IPS DF 19.7 (cell line): Measurements from ENCODE around the gene PDLIM7.
A peak's percentile ranks its signal among the peaks of the same experiment; 100 is the strongest.

Source experiments
- DNase-seq: peaks from one replicate; pipeline ENCODE4 v3.0.0-alpha.2; 2013; ENCODE audit warnings: low read depth, low spot score

The PDLIM7 gene

GRCh38 chr5:177507165-177507564 is 9.8 kb upstream of the PDLIM7 start:
- no peak for DNase-seq

DNA sequence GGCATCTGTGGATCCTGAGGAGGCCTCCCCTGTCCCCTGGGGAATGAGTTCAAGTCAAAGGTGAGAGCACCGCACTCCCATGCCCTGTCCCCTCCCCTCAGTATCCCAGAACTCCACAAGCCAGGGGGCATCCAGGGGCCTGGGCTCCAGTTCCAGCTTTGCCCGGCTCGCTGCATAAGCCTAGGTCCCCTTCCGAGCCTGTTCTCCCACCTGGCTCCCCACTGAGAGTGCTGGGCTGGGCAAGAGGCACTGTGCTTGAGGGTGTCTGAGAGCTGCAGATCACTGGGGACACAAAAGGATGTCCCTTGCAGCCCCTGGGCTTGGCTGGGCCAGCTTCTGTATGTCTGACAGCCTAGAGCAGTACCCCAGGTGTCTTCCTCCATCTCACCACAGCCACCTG is 7.7 kb upstream of the PDLIM7 start:
- DNase-seq, result no peak

GRCh38 chr5:177504086-177505056 is 7.0 kb upstream of the PDLIM7 start:
- no peak for DNase-seq

DNA sequence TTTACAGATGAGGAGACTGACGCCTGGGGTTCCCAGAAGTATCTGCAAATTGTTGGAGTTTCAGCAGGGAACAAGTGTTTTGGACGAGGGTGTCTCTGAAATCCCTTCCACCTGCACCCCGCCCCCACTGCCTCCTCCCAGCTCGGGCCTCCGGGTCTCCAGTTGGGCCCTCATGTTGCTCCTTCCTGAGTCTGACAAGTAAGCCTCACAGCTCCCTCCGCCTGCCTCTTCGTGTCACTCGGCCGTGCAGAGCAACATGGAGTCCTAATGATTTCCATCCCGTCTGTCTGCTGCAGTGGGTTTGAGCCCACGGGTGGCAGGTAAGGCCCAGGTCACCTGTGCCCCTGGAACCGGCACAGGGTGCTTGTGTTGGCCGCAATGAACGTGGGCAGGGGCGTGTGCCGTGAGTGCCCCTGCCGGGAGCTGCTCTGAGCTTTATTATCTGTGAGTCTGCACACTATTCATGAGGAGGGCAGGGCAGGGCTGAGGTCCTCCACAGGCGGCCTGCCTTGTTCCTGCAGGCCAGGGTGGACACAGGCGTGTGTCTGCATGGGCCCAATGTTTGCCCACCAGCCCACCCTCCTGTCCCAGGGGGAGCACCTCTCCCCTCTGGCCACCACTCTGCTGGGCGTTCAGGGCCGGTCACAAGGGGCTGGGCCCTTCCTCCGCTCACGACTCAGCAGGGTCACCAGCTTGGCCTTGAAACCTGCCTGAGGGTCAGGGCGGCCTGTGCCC is 6.1 kb upstream of the PDLIM7 start:
- no peak for DNase-seq

- no peak for DNase-seq
Observed at GRCh38 chr5:177502886-177503285, 5.5 kb upstream of the PDLIM7 start.

- DNase-seq, result no peak
Observed at GRCh38 chr5:177501874-177502678, 4.7 kb upstream of the PDLIM7 start.

DNA sequence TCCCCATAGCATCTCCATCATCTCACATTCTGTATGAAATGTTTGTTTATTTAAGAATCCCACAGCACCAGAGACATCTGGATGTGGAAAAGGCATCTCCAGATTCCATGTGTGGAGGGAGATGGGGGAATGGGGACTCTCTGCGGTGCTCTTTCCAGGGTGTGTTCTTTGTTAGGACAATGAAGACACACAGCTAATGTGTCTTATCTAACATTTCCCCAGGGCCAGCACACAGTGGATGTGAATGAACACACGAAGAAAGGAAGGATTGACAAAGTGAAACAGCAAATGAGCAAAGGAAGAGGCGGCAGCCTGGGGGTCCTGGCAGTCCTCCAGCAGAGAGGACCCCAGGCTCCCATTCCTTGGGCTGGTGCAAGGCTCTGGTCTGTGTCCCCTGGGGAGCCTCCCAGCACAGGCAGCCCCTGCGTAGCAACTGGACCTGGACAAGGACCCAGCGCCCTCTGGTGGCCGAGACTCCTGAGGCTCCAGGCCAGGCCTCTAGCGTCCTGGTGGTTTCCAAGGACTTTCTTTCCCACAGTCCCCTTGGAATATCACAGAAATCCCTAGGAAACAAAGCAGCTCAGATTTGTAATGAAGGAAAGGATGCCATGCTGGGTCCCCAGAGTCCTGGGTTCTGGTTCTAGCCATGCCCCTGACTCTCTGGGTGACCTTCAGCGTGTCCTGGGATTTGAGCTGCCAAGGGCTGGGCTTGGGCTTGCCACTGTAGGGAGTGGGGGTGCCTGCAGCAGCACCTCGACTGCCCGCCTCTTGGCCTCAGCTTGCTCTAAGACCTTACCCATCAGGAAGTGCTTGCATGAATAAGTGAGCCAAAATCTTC is 3.5 kb upstream of the PDLIM7 start:
- no peak for DNase-seq

DNA sequence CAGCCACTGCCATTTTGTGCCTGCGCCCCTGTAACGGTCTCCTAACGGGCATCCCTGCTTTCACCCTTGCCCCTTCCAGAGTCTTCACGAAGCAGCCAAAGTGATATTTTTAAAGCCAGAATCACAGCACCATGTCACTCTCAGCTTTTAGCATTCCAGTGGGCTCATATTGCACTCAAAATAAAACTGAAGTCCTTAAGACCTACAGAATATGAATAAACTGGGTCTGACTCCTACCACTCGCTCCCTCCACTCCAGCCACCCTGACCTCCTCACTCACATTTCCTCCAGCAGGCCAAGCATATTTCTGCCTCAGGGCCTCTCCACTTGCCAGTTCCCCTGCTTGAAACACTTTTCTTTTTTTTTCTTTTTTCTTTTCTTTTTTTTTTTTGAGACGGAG is 2.4 kb upstream of the PDLIM7 start:
- no peak for DNase-seq

- no peak for DNase-seq
Observed at GRCh38 chr5:177498013-177498787, 796 bp upstream of the PDLIM7 start.

DNA sequence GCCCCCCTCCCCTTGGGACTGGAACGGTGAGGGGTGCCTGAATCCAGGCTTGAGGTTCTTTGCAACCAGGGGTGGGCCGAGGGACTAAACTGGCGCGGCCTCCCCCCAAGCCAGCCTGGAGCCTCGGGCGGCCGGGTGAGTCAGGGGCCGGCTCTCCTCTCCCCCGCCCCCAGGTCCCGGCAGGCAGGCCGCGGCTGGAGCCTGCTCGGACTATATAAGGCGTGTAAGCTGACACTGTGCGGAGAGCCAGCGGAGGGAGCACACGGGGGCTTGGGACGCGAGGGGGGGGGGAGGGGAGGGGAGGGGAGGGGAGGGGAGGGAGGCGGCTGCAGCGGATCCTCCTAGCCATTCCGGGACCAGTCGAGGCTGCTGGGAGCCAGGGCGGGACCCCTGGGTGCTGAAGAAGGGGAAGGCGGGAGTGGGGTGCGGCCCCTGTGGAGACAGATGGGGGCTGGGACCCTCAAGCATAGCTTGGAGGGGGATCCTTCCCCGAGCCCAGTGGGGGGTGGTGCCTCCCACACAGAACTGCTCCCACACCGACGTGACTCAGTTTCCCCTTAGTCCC is 595 bp downstream of the PDLIM7 start:
- no peak for DNase-seq

DNA sequence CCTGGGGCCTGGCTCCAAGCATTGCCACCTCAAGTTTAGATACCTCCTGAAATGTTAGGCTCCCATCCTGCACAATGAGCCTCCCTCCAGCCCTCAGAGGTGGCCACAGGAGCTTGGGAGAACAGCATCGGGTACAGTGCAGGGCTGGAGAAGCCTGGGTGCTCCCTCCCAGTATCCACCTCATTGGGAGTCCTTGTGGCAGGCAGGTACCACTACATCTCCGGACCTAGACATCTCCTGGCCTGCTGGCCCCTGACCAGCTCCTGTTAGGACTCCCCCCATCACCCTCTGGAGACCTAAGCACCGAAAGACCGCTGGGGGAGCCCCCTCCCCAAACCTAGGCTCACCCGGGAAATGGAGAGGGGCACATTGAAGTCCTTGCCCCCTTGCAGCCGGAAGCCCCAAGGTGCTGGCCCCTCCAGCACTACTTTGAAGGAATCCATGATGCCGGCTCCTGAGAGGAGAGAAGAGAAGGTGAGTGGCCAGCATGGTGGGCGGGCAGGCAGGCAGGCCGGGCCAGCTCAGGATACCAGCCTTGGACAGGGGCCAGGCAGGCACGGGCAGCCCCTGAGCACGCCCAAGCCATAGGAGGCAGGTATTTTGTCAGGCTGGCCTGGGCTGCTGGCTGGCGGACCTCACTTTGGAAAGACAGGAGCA is 1.2 kb downstream of the PDLIM7 start:
- no peak for DNase-seq

DNA sequence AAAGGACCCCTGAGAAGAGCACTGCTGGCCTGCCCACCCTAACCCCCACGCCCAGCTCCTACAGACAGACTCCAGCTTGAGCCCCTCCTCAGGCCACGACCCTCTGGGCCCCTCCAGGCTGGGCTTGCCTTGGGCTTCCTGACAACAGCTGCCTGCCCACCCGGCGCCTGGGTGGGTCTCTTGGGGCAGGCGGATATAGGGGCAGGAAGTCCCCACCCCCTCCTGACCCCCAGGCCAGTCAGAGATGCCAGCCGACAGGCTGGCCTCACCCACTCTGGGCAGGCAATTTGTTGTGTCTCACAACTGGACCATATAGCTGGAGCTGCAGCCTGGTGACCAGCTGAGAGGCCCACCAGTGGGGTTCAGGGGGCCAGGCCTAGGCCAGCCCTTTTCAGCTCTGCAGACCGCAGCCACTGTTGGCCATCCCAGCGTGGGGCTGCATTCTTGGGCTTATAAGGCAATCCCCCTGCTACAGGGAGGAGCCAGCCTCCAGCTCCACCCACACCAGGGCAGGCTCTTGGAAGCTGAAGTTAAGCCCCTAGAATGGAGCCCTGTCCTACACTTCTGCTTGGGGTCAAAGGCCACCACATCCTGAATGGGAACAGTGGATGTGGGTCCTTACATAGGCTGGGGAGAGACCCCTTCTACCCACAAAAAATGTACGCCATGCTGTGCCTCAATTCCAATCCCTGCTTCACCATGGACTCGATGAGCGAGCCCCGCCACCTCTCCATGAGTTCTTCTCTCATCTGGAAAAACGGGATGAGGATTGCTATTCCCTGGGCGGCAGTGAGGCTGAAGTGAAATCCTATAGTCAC is 2.0 kb downstream of the PDLIM7 start:
- peak; percentile 74 for DNase-seq

DNA sequence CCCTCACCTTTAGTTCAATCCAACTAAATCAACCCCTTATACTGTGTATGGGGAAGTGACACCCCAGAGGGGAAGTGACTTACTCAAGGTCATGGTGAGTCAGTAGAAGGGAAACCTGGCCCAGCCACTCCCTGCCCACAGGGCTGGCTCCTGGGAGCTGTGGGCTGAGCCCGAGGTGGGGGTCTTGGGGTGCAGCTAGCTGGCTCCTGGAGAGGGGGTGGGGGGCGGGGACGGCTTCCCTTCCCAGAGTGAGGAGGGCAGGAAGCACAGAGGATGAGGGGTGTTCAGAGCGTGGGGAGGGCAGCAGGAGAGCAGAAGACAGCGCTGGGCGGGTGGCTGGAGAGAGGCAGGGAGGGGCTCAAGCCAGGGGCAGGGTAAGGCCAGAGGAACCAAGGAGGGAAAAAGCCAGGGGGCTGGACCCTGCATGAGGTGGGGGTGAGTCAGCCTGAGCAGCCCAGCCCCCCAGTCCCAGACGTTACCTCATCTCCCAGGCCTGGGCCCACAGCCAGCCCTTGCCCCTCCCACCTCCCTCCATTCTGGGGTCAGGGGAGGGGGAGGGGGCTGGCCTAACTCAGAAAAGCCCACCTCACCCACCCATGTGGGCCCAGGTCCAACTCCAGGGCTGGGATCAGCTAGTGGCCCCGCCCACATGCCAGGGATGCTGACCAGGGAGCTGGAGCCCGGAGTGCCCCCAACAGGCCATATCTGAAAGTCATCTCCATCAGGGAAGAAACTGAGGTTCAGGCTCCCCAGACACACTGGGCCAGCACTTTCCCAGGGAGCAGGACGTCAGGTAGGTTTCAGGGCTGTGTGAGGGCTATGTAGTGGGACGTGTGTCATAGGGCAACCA is 2.8 kb downstream of the PDLIM7 start:
- DNase-seq, result no peak

GRCh38 chr5:177493795-177494345 is 3.5 kb downstream of the PDLIM7 start:
- no peak for DNase-seq

DNA sequence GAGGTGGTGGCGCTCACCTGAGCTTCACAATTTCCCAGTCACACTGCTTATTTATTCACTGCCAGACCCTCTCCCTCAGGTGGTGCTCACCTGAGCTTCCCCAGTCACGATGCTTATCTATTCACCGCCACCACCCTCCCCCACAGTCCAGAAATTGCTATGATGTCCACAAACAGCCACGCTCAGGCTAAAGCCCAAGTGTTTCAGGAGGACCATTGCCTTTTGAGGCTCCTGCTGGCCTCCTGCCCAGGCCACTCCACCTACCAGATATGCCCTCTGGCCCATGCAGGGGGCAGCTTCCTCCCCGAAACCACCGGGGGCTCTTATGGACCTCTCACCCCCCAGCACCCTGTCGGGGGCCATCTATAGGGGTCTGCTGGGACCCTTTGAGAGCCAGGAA is 4.6 kb downstream of the PDLIM7 start:
- no peak for DNase-seq

DNA sequence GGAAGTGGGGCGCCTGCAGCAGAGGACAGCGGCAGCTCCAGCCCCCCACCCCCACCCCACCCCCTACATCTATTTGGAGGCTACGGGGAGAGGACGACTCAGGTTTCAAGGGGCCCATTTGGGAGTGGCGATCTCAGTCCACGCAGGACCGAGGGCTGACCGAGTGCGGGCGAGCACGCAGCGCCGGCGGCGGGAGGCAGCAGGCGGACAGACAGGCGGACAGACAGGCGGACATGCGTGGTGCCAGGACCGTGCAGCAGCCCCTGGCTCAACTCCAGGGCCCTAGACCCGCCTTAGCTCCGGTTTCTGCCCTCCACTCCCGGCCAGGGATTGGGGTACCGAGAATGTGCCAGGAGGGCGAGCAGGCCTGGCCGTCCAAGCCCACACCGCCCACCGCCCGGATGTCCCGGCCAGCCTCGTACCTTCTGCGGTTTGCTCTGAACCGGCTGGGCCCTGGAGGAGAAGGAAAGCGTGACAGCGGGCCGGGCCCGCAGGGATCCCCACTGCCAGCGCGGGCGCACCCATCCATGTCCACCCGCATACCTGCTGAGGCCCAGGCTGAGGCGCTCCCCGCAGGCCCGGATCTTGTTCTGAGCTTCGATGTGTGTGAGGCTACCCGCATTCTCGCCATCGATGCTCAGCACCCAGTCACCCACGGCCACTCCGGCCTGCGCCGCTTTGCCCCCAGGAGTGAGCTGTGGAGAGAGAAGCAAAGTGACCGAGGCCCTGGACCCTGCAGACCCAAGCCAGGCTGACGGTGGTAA is 5.2 kb downstream of the PDLIM7 start:
- no peak for DNase-seq
